GM19240 (cell line): ENCODE measurements around the gene CGB2.
"Not testable (repeated sequence)": the region's sequence is repeated elsewhere in the genome, so short reads cannot be mapped to it uniquely, and the experiment has no call there.

Source experiments
- DNase-seq: peaks from one replicate; pipeline ENCODE4 v3.0.0; 2011; ENCODE audit warnings: low spot score; ENCODE audit not compliant: insufficient read length

The CGB2 gene

GRCh38 chr19:49010453-49010852 lies 21.2 kb upstream of the CGB2 start:
- DNase-seq = no peak

- no peak for DNase-seq
These were observed 20.5 kb upstream of the CGB2 start for GRCh38 chr19:49011194-49011593.

- no peak for DNase-seq
These were observed 17.4 kb upstream of the CGB2 start for GRCh38 chr19:49014123-49014869.

GRCh38 chr19:49014870-49015255 lies 16.8 kb upstream of the CGB2 start:
- DNase-seq = no peak

- DNase-seq = no peak
These were observed 15.4 kb upstream of the CGB2 start for GRCh38 chr19:49016067-49016839.

GRCh38 chr19:49017041-49017665 lies 14.5 kb upstream of the CGB2 start, which contains the start of gene LHB:
TSS of gene LHB (minus strand) at chr19:49017091. CDS start at chr19:49017081, 10 bp downstream.
- DNase-seq = no peak

GRCh38 chr19:49017666-49018351 lies 13.9 kb upstream of the CGB2 start:
- DNase-seq = peak; percentile 76

- DNase-seq = not testable (repeated sequence)
These were observed 13.1 kb upstream of the CGB2 start for GRCh38 chr19:49018388-49019241.

- peak; percentile 38 for DNase-seq
These were observed 12.3 kb upstream of the CGB2 start for GRCh38 chr19:49019242-49019932.

- no peak for DNase-seq
These were observed 11.3 kb upstream of the CGB2 start for GRCh38 chr19:49020342-49020741.

GRCh38 chr19:49020931-49021895 lies 10.5 kb upstream of the CGB2 start:
- DNase-seq = no peak

GRCh38 chr19:49022116-49022515 lies 9.6 kb upstream of the CGB2 start:
- DNase-seq = no peak

GRCh38 chr19:49024233-49024632 lies 7.5 kb upstream of the CGB2 start, which contains the start of gene CGB3:
TSS of gene CGB3 (minus strand) at chr19:49024333. CDS start at chr19:49023971, 362 bp downstream.
- not testable (repeated sequence) for DNase-seq

- DNase-seq = not testable (repeated sequence)
These were observed 6.6 kb upstream of the CGB2 start for GRCh38 chr19:49025088-49025487.

- DNase-seq = not testable (repeated sequence)
These were observed 6.1 kb upstream of the CGB2 start for GRCh38 chr19:49025599-49025998.

GRCh38 chr19:49028686-49029085 lies 3.0 kb upstream of the CGB2 start:
- not testable (repeated sequence) for DNase-seq

GRCh38 chr19:49029749-49030148 lies 1.9 kb upstream of the CGB2 start:
- DNase-seq = not testable (repeated sequence)

- not testable (repeated sequence) for DNase-seq
These were observed 1.4 kb upstream of the CGB2 start for GRCh38 chr19:49030323-49030722.

GRCh38 chr19:49036815-49037214 lies 5.1 kb downstream of the CGB2 start, which contains the start of gene CGB1:
TSS of gene CGB1 (minus strand) at chr19:49036895. CDS start at chr19:49036711, 184 bp downstream.
- DNase-seq = not testable (repeated sequence)
